Glomerular visceral epithelial cell (primary cell): ENCODE results near the gene RAB11A.
"Not testable (repeated sequence)": the region's sequence is repeated elsewhere in the genome, so short reads cannot be mapped to it uniquely, and the experiment has no call there.

ENCODE experiments used
- DNase-seq: peaks from one replicate; pipeline ENCODE4 v3.0.0-alpha.2; 2016; ENCODE audit errors: extremely low spot score

The RAB11A gene

GRCh38 chr15:65845826-65846519 lies 23.3 kb upstream of the RAB11A start:
- DNase-seq, result no peak

DNA sequence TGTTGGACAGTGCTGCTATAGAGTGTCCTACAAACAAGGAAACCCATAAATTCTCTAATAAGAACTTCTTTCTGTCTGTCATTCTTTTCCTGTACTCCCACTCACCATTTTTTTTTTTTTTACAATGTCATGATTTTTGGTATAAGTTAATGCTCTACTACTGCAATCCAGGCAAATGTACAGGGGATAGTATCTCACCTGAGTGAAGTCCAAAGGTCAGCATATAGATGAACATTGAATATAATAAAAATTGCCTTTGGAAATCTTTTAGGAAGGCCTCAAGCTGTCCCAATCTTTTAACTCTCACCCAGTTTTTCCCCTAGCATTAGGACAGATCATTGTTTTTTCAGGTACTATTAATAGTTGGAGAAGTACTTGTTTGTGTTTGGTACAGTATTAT lies 21.3 kb upstream of the RAB11A start:
- no peak for DNase-seq

DNA sequence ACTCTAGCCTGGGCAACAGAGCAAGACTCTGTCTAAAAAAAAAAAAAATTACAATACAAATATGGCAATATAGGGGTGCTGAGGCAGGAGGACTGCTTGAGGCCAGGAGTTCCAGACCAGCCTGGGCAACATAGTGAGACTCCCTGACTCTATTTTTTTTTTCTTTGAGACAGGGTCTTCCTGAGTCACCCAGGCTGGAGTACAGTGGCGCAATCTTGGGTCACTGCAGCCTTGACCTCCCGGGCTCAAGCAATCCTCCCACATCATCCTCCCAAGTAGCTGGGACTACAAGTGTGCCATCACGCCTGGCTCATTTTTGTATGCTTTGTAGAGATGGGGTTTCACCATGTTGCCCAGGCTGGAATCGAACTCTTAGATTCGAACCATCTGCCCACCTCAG lies 17.3 kb upstream of the RAB11A start:
- no peak for DNase-seq

DNA sequence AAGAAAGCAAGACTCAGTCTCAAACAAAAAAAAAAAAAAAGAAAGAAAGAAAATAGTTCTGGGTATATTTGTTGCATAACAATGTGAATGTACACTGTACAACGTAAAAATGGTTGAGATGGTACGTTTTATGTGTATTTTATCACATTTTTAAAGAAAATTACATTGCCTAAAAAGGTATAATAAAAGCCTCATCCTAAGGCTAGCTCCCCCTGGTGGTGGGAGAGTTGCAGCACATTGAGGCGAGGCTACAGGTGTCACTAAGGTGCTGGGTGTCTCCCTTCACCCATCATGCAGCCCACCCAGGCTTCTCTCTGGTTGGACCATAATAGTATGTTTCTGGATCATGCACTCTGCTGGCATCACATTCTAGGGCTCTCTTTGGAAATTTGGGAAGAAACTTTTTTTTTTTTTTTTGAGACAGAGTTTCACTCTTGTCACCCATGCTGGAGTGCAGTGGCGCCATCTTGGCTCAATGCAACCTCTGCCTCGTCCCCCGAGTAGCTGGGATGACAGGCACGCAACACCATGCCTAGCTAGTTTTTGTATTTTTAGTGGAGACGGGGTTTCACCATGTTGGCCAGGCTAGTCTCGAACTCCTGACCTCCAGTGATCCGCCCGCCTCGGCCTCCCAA lies 12.4 kb upstream of the RAB11A start:
- DNase-seq, result peak; percentile 61

DNA sequence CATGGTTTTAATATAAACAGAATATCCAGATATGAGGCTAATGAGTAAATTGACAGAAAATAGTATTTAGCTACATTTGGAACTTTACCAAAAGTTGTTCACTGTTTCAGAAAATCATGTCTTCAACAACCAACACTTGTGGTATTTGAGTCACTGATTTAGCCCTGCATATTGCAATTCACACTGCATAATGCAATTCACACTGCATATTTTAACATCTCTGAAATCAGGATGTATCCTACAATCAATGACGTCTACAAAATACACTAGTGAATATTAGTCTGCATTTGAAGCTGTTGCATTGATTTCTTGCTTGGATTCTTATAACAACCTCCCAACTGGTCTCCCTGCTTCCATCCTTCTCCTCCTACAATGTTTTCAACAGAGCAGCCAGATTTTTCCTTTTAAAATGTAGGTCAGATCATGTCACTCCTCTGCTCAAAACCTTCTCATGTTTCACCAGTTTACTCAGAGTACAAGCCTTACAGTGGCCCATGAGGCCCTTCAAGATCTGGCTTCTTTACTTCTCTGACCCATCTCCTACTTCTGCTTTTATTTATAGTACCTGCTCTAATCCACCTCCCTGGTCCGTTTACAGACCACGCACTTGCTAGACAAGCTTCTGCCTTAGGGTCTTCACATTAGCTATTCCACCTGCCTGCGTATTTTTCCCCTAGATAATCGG lies 11.4 kb upstream of the RAB11A start:
- DNase-seq, result no peak

DNA sequence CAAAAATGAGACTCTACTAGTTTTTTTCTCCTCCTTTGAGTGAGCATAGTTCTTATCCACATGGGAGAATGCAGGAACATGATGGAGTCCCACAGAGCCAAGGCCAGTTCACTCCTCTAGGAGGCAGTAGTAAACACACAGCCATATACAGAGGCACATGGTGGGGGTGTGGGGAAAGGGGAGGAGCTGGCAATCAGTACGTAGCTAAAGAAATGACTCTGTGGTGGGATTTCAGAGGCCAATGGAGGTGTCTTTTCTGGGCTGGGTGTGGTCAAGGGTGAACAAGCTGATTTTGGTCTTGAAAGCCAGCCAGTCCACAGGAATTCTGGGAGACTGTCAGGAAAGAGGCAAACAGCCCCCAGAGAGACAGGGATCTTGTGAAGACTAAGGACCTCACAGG lies 6.6 kb upstream of the RAB11A start:
- DNase-seq, result peak; percentile 56

DNA sequence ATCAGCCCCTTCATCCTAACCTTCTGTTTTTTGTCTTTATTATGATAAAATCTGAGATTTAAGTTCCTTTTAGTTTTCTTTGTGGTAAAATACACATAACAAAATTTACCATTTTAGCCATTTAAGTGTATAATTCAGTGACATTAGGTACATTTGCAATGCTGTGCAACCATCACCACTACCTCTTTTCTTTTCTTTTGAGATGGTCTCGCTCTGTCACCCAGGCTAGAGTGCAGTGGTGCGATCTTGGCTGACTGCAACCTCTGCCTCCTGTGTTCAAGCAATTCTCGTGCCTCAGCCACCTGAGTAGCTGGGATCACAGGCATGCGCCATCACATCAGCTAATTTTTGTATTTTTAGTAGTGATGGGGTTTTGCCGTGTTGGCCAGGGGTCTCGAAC lies 6.2 kb upstream of the RAB11A start:
- no peak for DNase-seq

- no peak for DNase-seq
Observed at GRCh38 chr15:65867244-65867643, 2.0 kb upstream of the RAB11A start.

DNA sequence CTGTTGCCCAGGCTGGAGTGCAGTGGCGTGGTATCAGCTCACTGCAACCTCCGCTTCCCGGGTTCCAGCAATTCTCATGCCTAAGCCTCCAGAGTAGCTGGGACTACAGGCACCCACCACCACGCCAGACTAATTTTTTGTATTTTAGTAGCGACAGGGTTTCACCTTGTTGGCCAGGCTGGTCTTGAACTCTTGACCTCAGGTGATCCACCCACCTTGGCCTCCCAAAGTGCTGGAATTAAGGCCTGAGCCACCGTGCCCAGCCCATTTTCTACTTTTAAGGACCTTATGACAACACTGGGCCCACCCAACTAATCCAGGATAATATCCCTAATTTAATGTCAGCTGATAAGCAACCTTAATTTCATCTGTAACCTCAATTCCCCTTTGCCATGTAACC lies 1.4 kb upstream of the RAB11A start:
- DNase-seq, result not testable (repeated sequence)

- DNase-seq, result no peak
Observed at GRCh38 chr15:65868546-65869125, 655 bp upstream of the RAB11A start.

DNA sequence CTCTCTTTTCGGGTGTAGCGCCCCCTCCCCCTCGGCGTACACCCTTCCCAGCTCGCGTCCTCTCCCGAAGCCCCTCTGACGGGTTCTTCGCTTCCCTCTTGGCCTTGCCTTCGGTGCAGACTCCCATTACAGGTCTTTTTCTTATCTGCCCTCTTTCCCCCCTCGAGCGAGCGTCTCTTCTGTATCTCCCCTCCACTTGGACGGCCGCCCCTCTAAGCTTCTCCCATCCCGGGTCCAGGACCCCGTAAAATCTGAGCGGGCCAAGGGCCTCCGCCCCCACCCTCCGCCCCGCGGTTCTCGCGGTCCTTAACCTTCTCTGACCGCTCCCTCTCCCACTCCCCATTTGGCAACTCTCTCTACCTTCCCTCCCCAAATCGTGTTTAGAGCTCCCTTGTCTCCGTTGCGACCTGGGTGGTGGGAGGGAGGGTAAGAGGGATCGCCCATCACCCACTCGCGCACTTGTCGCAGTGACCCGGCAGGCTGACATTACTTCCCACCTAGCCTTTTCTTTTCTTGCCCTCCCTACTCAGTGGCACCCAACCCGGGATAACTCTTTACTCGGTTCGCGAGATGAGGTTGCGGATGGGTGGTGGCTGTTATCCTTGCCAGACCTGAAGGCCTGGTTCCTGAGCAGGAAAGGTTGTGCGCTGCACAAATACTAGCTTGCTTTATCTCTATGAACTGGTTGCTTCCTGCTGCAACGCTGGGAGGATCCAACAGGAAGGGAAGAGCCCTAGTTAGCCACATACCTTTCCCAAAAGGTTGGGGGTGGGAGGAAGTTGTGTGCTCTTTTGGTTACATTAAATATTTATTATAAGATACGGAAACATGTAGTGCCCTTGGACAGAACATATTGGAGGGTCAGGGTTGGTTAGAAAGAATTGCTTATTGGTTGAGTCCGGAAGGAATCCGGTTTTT lies 922 bp downstream of the RAB11A start:
- DNase-seq, result peak; percentile 49

GRCh38 chr15:65870889-65871533 lies 1.7 kb downstream of the RAB11A start:
- peak; percentile 55 for DNase-seq

- DNase-seq, result not testable (repeated sequence)
Observed at GRCh38 chr15:65871886-65872285, 2.6 kb downstream of the RAB11A start.

DNA sequence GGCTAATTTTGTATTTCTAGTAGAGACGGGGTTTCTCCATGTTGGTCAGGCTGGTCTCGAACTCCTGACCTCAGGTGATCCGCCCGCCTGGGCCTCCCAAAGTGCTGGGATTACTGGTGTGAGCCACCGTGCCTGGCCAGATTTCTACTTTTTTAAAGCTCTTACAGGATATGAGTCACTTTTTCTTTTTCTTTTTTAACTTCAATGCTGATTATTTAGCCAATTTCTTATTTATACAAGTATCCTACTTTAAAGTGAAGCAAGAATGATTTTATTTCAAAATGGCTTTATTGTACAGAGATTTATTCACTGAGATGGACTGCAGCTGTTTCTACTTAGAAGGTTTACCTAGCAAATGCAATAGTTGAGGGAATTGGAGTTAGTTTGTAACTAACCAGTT lies 3.3 kb downstream of the RAB11A start:
- DNase-seq, result not testable (repeated sequence)

- no peak for DNase-seq
Observed at GRCh38 chr15:65873256-65873655, 4.0 kb downstream of the RAB11A start.

DNA sequence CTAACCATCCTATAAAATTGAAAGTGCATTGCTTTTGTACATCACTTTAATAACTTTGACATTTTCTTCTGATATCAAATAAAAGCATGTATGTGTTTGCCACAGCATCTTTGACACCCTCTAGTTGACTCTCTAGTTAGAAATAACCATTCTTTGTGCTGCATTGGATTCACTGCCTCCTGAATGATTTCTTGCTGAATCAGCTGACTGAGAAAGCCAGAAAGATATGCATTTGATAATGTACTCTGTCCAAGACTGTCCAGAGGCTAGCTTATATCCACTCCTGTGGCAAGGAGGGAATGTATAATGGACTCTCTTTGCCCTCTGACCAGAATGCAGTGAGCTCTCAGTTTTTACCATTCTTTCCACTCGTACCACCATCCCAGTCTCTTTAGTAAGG lies 6.2 kb downstream of the RAB11A start:
- DNase-seq, result no peak

- no peak for DNase-seq
Observed at GRCh38 chr15:65877749-65878148, 8.5 kb downstream of the RAB11A start.

DNA sequence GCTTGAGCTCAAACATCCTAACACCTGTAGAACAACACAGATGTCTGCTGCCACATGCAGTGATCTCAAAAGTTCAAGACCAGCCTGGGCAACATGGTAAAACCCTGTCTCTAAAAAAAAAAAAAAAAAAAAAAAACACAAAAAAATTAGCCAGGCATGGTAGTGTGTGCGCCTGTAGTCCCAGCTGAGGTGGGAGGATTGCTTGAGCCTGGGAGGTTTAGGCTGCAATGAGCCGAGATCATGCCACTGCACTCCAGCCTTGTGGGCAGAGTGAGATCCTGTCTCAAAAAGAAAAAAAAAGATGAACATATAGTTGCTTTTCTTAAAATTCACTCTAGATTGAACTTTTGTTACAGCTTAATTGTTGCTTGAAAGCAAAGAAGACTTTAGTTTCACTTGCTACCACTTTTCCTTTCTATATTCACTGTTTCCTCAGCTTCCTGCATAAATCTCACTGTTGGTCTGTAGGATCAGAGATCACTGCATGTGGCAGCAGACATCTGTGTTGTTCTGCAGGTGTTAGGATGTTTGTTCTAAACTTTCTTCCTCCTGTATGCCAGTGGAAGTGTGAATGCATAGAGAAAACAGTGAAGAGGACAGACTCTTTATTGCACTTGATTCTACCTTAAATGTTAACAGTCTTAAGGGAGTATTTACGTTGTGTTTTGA lies 12.6 kb downstream of the RAB11A start:
- DNase-seq, result no peak

DNA sequence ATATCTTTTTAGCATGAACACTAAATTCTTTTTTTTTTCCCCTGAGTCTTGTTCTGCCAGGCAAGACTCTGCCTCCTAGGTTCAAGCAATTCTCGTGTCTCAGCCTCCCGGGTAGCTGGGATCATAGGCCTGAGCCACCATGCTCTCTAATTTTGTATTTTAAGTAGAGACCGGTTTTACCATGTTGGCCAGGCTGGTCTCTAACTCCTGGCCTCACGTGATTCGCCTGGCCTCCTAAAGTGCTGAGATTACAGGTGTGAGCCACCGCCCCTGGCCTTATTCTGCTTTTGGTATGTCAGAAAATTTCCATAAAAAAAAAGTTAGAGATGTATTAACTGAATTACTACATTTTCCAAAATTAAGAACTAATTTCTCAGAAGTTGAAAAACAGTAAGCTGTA lies 14.3 kb downstream of the RAB11A start:
- no peak for DNase-seq

- no peak for DNase-seq
Observed at GRCh38 chr15:65884511-65884910, 15.2 kb downstream of the RAB11A start.
